ENCODE results near the gene MORF4L1.
"Not testable (repeated sequence)": the region's sequence is repeated elsewhere in the genome, so short reads cannot be mapped to it uniquely, and the experiment has no call there.

MORF4L1 gene

GRCh38 chr15:78927077-78927790, 54.5 kb downstream of the MORF4L1 start:
- DNase-seq: no peak

- DNase-seq: not testable (repeated sequence)
Observed at GRCh38 chr15:78928176-78928575, 55.5 kb downstream of the MORF4L1 start.

DNA sequence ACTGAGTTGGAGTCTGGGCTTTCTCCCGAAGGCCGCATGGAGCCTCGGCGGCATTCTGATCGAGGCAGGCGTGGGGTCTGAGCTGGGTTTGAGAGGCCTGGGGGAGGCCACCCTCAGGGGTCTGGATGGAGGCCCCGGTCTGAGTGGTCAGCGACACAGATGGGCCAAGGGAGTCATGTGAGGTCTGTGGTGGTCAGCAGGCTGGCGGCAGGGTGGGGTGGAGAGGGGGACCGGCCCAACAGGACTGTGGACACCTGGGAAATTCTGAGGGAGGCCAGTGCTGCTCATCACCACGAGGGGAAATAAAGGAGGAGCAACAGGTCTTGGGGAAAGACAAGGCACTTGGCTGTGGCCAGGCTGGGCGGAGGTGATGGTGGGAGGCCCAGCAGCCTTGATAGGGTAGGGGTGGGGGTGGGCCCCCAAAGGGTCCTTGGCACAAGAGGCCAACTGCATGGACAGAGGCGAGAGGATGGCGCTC, 56.0 kb downstream of the MORF4L1 start:
- DNase-seq: no peak

DNA sequence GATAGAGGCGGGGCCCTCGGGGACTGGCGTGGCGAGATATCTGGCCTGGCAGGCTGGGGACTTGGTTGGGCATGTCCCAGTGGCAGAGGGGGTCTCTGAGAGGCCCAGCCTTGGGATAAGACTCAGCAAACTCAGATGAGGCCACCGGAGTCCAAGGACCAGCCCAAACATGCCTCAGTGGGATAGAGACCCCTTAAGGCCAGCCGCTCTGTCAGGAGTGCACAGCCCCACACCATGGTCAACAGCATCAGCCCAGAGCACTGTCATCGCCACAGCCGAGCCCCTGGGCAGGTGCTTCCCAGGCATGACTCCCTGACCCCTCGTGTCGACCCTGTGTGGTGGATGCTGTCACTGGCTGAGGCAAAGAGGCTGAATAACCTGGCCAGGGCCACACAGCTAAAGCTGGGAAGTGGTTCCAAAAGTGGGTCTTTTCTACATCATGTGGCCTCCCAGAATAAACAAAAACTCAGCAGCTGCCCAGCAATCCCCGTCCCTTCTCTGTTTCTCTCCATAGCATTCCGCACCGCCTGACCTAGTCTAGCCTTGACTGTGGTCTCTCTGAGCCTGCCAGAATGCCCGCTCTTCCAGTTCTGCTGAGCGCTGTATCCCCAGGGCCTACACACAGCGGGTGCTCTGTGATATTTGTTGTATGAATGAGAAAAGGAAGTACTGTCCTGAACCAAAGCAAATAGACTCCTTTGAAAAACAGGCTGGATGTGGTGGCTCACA, 57.0 kb downstream of the MORF4L1 start:
- DNase-seq: no peak

GRCh38 chr15:78930577-78931388, 58.1 kb downstream of the MORF4L1 start:
- no peak for DNase-seq

GRCh38 chr15:78931439-78932257, 59.0 kb downstream of the MORF4L1 start:
- no peak for DNase-seq

- DNase-seq: no peak
Observed at GRCh38 chr15:78932258-78932808, 59.6 kb downstream of the MORF4L1 start.

GRCh38 chr15:78933187-78933822, 60.6 kb downstream of the MORF4L1 start:
- no peak for DNase-seq

- DNase-seq: no peak
Observed at GRCh38 chr15:78933823-78934654, 61.3 kb downstream of the MORF4L1 start.

DNA sequence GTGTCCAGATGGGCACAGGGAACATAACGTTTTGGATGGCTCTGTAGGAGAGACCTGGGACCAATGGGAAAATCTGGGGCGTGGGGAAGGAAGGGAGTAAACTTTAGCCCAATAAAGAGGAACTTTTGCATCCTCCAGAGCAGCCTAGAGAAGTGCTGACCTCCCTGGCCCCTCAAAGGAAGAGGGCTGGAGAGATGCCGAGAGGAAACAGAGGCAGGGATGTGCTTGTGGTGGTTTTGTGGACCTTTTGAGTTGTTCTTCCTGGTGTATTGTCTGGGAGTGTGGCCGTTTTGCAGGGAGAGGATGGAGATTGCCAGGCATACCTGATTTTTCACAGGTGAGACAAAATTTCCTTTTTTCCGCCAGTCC, 61.9 kb downstream of the MORF4L1 start:
- no peak for DNase-seq

DNA sequence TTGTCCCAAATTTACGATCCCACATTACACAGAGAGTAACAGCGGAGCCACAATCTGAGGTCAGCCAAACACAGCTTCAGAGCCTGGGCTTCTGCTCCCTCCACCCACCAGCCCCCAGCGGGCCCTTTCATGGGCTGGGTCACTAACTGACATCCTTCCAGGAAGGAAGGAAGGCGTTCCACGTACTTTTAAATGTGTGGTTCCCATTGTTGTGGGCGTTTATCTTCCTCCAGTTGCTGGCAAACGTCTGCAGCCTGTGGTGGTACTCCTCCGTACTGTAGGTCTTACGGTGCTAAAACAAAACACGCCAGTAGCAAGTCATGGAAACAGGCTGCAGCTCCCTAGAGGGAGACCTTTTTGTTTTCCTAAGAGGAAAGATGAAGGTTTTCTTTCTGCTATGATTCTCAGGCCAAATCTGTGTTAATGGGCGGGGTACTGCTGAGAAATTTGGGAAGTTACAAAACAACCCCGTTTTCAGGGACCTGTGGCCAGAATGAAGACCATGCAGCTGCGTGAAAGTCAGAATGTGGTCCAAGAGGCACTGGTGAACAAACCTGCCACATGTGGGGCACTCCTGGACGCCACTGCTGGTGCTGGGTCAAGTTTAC, 64.5 kb downstream of the MORF4L1 start:
- DNase-seq: peak; percentile 23

DNA sequence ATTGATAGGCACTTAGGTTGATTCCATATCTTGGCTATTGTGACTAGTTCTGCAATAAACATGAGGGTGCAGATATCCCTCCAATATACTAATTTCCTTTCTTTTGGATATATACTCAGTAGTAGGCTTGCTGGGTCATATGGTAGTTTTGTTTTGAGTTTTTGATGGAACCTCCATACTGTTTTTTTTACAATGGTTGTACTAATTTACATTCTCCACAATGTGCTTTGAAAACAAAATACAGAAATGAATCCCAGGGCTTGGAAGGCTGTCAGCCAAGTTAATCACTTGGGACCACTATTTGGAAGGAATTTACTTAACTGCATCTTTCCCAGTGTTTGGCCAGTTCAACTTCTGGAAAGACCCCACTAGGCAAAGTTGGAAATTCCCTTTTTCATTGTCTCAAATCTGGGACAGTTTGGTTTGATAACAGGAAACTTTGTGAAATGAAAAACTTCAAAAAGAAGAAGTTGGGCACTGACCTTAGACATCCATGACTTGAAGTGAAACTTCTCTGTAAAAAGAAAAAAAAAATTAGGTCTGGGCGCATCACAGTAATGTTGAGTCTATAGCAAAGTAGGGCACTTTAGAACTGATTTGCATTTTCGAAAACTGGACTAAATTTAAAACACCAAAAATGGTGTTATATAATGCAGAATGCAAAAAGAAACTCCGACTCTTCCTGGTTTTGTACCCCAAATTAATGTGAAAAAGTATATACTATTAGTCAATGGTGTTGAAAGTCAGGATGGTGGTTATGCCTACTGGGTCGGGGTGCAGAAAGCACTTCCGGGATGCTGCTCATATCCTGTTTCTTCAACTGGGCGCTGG, 66.2 kb downstream of the MORF4L1 start:
- peak; percentile 42 for DNase-seq

DNA sequence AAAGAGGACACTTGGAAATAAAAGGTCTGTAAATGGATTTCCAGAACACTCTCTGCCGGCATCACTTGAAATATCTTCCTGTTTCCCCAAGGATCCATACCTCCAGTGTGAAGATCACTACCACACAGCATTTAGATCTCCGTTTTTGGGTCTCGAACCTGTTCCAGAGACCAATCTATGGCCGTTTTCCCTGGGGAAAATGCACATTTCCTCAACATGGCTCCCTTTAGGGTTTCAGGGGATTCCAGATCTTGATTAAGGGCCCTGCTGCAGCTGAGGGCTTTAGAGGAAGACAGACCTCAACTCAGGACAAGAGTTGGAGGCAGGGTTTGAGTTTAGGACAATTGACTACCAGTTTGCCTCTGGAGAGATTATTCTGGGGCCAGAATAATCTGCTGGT, 70.1 kb downstream of the MORF4L1 start:
- no peak for DNase-seq

GRCh38 chr15:78943692-78944091, 71.0 kb downstream of the MORF4L1 start:
- no peak for DNase-seq

- DNase-seq: no peak
Observed at GRCh38 chr15:78944202-78944625, 71.5 kb downstream of the MORF4L1 start.

DNA sequence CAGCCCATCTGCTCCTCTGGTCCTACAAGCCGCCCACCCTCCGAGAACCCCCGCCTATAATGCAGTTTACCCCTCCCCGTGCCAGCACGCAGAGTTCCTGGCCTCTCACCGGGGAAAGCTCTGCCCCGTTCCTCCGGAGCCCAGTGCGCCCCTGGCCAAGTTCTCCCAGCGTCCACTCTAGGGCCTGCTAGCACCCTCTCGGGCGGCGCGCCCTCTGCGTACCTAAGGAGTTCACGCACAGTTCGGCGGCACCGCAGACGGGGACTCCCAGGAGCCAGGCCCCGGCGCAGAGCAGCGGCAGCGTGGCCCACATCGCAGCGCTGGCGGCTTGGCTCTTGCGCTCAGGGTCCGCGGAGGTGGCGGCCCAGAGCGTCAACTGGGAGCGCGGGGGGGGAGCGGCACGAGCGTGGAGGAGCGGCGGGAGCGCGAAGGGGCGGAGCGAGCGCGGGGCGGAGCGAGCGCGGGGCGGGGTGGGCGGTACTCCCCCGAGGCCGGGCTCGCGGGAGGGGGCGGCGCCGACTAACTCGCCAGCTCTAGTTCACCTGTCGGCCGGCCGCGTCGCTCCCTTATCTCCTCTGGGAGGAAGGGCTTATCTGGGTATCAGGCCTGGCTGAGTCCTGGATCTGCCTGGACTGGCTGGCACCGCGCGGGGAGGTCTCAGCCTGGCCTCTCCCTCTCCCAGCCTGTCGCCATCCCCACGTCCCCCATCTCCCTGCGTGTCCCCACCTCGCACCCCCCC, 72.1 kb downstream of the MORF4L1 start, which contains the start of gene CTSH:
Gene CTSH, minus strand, starts transcription at position 378 of the 739 bp plus-strand sequence. Its CDS starts 65 bp downstream, at position 313.
- peak; percentile 84 for DNase-seq

DNA sequence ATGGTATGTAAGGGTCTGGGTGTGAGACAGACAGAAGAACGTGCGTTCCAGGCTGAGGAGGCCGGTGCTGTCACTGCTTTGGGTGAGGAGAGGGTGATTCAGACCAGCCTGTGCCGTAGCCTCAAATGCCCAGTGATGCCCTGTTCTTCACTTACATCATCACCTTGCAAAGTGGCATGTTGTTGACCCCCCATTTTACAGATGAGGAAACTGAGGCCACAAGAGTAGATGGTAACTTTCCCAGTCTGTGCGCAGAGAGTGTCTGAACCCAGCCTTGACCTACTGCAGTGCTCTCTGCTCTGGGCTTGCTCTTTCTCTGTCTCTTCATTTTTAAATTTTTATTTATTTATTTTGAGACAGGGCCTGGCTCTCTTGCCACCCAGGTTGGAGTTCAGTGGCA, 73.8 kb downstream of the MORF4L1 start:
- DNase-seq: no peak

GRCh38 chr15:78947506-78947905, 74.8 kb downstream of the MORF4L1 start:
- no peak for DNase-seq
